B cell (primary cell): Measurements from ENCODE around the gene ATP10A. TPM values are rescaled to one million over a fixed set of nuclear protein-coding genes. Genes with fewer than 3 reads are reported as not detected.

Source experiments
- ATAC-seq: fragments of 200-7000 bp; cut with Tn5 transposase; one replicate; pipeline ENCODE4 v1.10.0; 2021; ENCODE audit warnings: low read depth, mild to moderate bottlenecking, moderate number of reproducible peaks, moderate library complexity
- CTCF ChIA-PET: fragments of 350-600 bp; sonication (Branson Sonifier 250); formaldehyde crosslinking; loops from one replicate; lab custom pipeline; 2021; ENCODE audit warnings: antibody characterized with exemption, inconsistent platforms; lab: Charles Lee
- POLR2A ChIA-PET: fragments of 350-600 bp; sonication (Branson Sonifier 250); formaldehyde crosslinking; loops from one replicate; lab custom pipeline; 2021; ENCODE audit warnings: antibody characterized with exemption; lab: Charles Lee
- DNase-seq: peaks from one replicate; pipeline ENCODE4 v3.0.0; 2013
- H2AFZ ChIP-seq: 2 replicates; pipeline ENCODE4 v1.6.1; 2012; ENCODE audit warnings: mild to moderate bottlenecking, low read depth, low read length; ENCODE audit not compliant: insufficient read depth, poor library complexity, severe bottlenecking
- H3K27ac ChIP-seq, 2 donors: 1 replicate in 1 of 2; 2 replicates in 1 of 2; pipeline ENCODE4 v1.5.1; 2012 to 2013; ENCODE audit warnings: low read length in 2 of 2, mild to moderate bottlenecking in 2 of 2, moderate library complexity in 1 of 2
- H3K27me3 ChIP-seq, 4 experiments: fragments of 200-600 bp in 1 of 4; sonication (generic) in 1 of 4; replicated peaks in 1 of 4; 1 replicate in 2 of 4; 2 replicates in 2 of 4; pipeline versions ENCODE4 v1.6.1 to v1.7.0; 2013 to 2016; ENCODE audit warnings: low read length in 3 of 4, mild to moderate bottlenecking in 2 of 4, mixed read lengths in 1 of 4, moderate library complexity in 1 of 4; ENCODE audit not compliant: insufficient read depth in 4 of 4, control insufficient read depth in 3 of 4; ENCODE audit errors: control extremely low read depth in 1 of 4
- H3K36me3 ChIP-seq, 2 experiments: replicated peaks in 1 of 2; 1 replicate in 1 of 2; 2 replicates in 1 of 2; pipeline versions ENCODE4 v1.6.1 to v1.7.1; 2013; ENCODE audit warnings: low read length in 1 of 2; ENCODE audit not compliant: insufficient read depth in 2 of 2, control insufficient read depth in 1 of 2; ENCODE audit errors: control extremely low read depth in 1 of 2, extremely low read depth in 1 of 2
- H3K4me1 ChIP-seq, 2 donors: fragments of 200-600 bp in 1 of 2; sonication (generic) in 1 of 2; 1 replicate in 1 of 2; 2 replicates in 1 of 2; pipeline versions ENCODE4 v1.5.1 to v1.6.1; 2013 to 2017; ENCODE audit warnings: low read length in 2 of 2; ENCODE audit not compliant: control insufficient read depth in 2 of 2, insufficient read depth in 2 of 2
- H3K4me2 ChIP-seq: replicated peaks from 2 replicates; pipeline ENCODE3; 2012; ENCODE audit warnings: mild to moderate bottlenecking, low read depth, low read length; ENCODE audit not compliant: poor library complexity, severe bottlenecking
- H3K4me3 ChIP-seq, 5 experiments: fragments of 200-600 bp in 1 of 5; sonication (generic) in 1 of 5; 1 replicate in 3 of 5; 2 replicates in 2 of 5; pipeline versions ENCODE4 v1.5.1 to v1.7.0; 2011 to 2016; ENCODE audit warnings: low read length in 4 of 5, mild to moderate bottlenecking in 4 of 5, low read depth in 2 of 5, control low read depth in 1 of 5, moderate library complexity in 1 of 5; ENCODE audit not compliant: insufficient read depth in 1 of 5; ENCODE audit errors: control extremely low read depth in 1 of 5, extremely low read depth in 1 of 5
- H3K79me2 ChIP-seq: fragments of 200-600 bp; sonication (generic); one replicate; pipeline ENCODE4 v1.6.0; 2016; ENCODE audit warnings: low read length; ENCODE audit not compliant: control insufficient read depth, insufficient read depth
- H3K9ac ChIP-seq: fragments of 200-600 bp; sonication (generic); 2 replicates; pipeline ENCODE4 v1.6.1; 2017; ENCODE audit warnings: mild to moderate bottlenecking, low read length, moderate library complexity
- H3K9me3 ChIP-seq, 3 donors: one replicate each; pipeline versions ENCODE4 v1.6.1 to v1.7.1; 2013; ENCODE audit warnings: low read length in 2 of 3; ENCODE audit not compliant: control insufficient read depth in 2 of 3, insufficient read depth in 1 of 3; ENCODE audit errors: control extremely low read depth in 1 of 3
- H4K20me1 ChIP-seq: 2 replicates; pipeline ENCODE4 v1.6.0; 2012; ENCODE audit warnings: mild to moderate bottlenecking, low read length; ENCODE audit not compliant: insufficient read depth, control insufficient read depth, poor library complexity, severe bottlenecking
- H3K27ac Mint-ChIP-seq: one replicate; pipeline ENCODE4 v1.8.0; 2021; ENCODE audit warnings: mixed read lengths
- H3K27me3 Mint-ChIP-seq: one replicate; pipeline ENCODE4 v1.8.0; 2021; ENCODE audit warnings: mixed read lengths
- H3K4me1 Mint-ChIP-seq: one replicate; pipeline ENCODE4 v1.8.0; 2021; ENCODE audit warnings: mixed read lengths
- H3K4me3 Mint-ChIP-seq: one replicate; pipeline ENCODE4 v1.8.0; 2021; ENCODE audit warnings: mixed read lengths
- H3K9me3 Mint-ChIP-seq: one replicate; pipeline ENCODE4 v1.8.0; 2022; ENCODE audit warnings: mixed read lengths; ENCODE audit not compliant: insufficient read depth
- CTCF ChIP-seq: fragments of 200-600 bp; IDR thresholded peaks from one replicate; pipeline ENCODE4 v1.8.0; 2022; ENCODE audit warnings: antibody characterized with exemption, mild to moderate bottlenecking
- EZH2 ChIP-seq: IDR thresholded peaks from 2 replicates; pipeline ENCODE4 v1.6.1; 2012; ENCODE audit warnings: borderline replicate concordance, low read depth, mild to moderate bottlenecking, moderate library complexity, low read length; ENCODE audit not compliant: insufficient read depth, poor library complexity, severe bottlenecking
- WGBS: methylation state at CpG from one replicate; pipeline ENCODE4 v1.1.5; 2013; ENCODE audit warnings: missing lambda C conversion rate; ENCODE audit not compliant: insufficient coverage; 5-methylcytosine and 5-hydroxymethylcytosine counted together
- intact Hi-C: fragments of 100-400 bp; cut with micrococcal nuclease; formaldehyde crosslinking; loops from one replicate; pipeline ENCODE4 v1.10.0; 2022
- polyA plus RNA-seq: library from polyadenylated mRNA; depleted of rRNA; stranded (reverse); fragments of >200 nt; gene quantifications from 2 replicates; pipeline ENCODE4 v1.2.3, GENCODE V29; 2012
- total RNA-seq, 2 donors: library from RNA; stranded (reverse); fragments of 120-200 nt in 1 of 2; gene quantifications; 1 replicate in 1 of 2; 2 replicates in 1 of 2; pipeline versions ENCODE4 v1.2.3 to v1.2.4, GENCODE V29; 2013 to 2022

Gene ATP10A
- total and polyA plus RNA-seq, 2 donors (not counting 1 experiment from before 2014, with no cell fraction given) = 0.21 to 0.22 TPM

DNA sequence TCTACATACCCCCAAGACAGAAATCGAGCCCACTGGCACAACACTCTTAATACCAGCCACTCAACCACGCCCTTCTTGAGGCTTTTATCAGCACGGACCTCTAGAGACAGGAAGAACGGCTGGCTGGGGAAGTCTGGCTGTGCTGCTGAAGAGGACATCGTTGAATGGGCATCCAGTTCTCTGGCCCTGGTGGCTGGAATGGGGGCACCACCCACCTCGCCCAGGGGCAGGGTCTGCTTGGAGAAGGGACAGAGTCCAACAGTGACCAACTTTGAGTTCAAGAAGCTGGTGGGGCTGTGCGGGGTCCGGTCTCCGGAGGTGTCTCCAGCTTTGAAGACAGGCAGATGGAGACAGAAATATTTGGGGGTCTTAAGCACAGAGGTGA, 77.5 kb downstream of the ATP10A start:
- H3K4me3 ChIP-seq = no peak overlapping the region
- H3K4me1 ChIP-seq = peaks cover 0 to 4% of the 10 kb centered on the region in 2 donors
- no peak for TF ChIP-seq EZH2
- no peak for TF ChIP-seq CTCF
- ChIA-PET POLR2A (no interaction called here), CTCF (no interaction called here)
- no peak overlapping the region for H3K4me2 ChIP-seq
- 61% methylated on average over 7 of the region's 9 CpGs for WGBS
- DNase-seq (no peak), ATAC-seq (no peak)
- H3K9me3 ChIP-seq = no peaks in the 10 kb centered on the region
- H3K36me3 ChIP-seq = no peaks in the 10 kb centered on the region
- H3K4me3 Mint-ChIP-seq = no peak overlapping the region
- H3K27me3 Mint-ChIP-seq = peaks cover 30% of the 10 kb centered on the region
- no peaks in the 10 kb centered on the region for H3K79me2 ChIP-seq
- intact Hi-C loops = no loop called here
- H3K27ac Mint-ChIP-seq = no peak overlapping the region
- H2AFZ ChIP-seq = no peak overlapping the region
- H3K4me1 Mint-ChIP-seq = peaks cover 2% of the 10 kb centered on the region
- H3K9ac ChIP-seq = no peak overlapping the region
- no peak overlapping the region for H3K27ac ChIP-seq
- H3K9me3 Mint-ChIP-seq = no peaks in the 10 kb centered on the region
- H3K27me3 ChIP-seq = peaks cover 0 to 12% (median 0%) of the 10 kb centered on the region in 4 experiments
- no peaks in the 10 kb centered on the region for H4K20me1 ChIP-seq

GRCh38 chr15:25784876-25785640, 78.1 kb downstream of the ATP10A start:
- Mint-ChIP-seq H3K27ac (no peak overlapping the region), H3K4me1 (peaks cover 2% of the 10 kb centered on the region), H3K4me3 (no peak overlapping the region), H3K27me3 (peaks cover 29% of the 10 kb centered on the region), H3K9me3 (no peaks in the 10 kb centered on the region)
- Histone ChIP-seq H2AFZ (no peak overlapping the region), H3K9me3 (no peaks in the 10 kb centered on the region), H3K4me2 (no peak overlapping the region), H3K4me3 (no peak overlapping the region), H3K79me2 (no peaks in the 10 kb centered on the region), H3K36me3 (no peaks in the 10 kb centered on the region), H3K27ac (no peak overlapping the region), H4K20me1 (no peaks in the 10 kb centered on the region), H3K9ac (no peak overlapping the region), H3K27me3 (peaks cover 0 to 16% (median 0%) of the 10 kb centered on the region in 4 experiments), H3K4me1 (peaks cover 0 to 4% of the 10 kb centered on the region in 2 donors)
- 96% methylated on average over 14 of the region's 17 CpGs for WGBS
- no peak for ATAC-seq
- no peak for DNase-seq
- ChIA-PET POLR2A (no interaction called here), CTCF (interaction anchor here (1.1 kb wide), 1 partner anchor 75 kb away, joined by 3 read pairs; no protein-coding TSS in a partner anchor)
- intact Hi-C loops = no loop called here
- no peak for TF ChIP-seq EZH2
- no peak for TF ChIP-seq CTCF
